NCI-H748 (cell line): ENCODE data around the gene TOX2.

Experiments
- DNase-seq: peaks from one replicate; lab custom pipeline; 2025; ENCODE audit not compliant: unreplicated experiment; lab: John Stamatoyannopoulos, UW

Gene TOX2

GRCh38 chr20:43974695-43975094 lies 60.0 kb downstream of the TOX2 start:
- DNase-seq: no peak

- no peak for DNase-seq
These were observed 60.6 kb downstream of the TOX2 start for GRCh38 chr20:43975096-43975768.

GRCh38 chr20:43976547-43976946 lies 61.9 kb downstream of the TOX2 start:
- DNase-seq: no peak

GRCh38 chr20:43977252-43977651 lies 62.6 kb downstream of the TOX2 start:
- no peak for DNase-seq

GRCh38 chr20:43977962-43978361 lies 63.3 kb downstream of the TOX2 start:
- no peak for DNase-seq

GRCh38 chr20:43979576-43980105 lies 65.0 kb downstream of the TOX2 start:
- no peak for DNase-seq

GRCh38 chr20:43981540-43981939 lies 66.9 kb downstream of the TOX2 start:
- DNase-seq: no peak

- DNase-seq: no peak
These were observed 67.4 kb downstream of the TOX2 start for GRCh38 chr20:43982016-43982415.

- no peak for DNase-seq
These were observed 68.2 kb downstream of the TOX2 start for GRCh38 chr20:43982886-43983285.

GRCh38 chr20:43983359-43983758 lies 68.7 kb downstream of the TOX2 start:
- peak; percentile 7 for DNase-seq

GRCh38 chr20:43983904-43984361 lies 69.3 kb downstream of the TOX2 start:
- DNase-seq: peak; percentile 37

GRCh38 chr20:43984587-43984986 lies 69.9 kb downstream of the TOX2 start:
- no peak for DNase-seq

- DNase-seq: no peak
These were observed 70.5 kb downstream of the TOX2 start for GRCh38 chr20:43985121-43985520.

GRCh38 chr20:43985608-43986316 lies 71.1 kb downstream of the TOX2 start:
- no peak for DNase-seq

GRCh38 chr20:43987018-43987417 lies 72.4 kb downstream of the TOX2 start:
- DNase-seq: no peak

GRCh38 chr20:43987531-43987930 lies 72.9 kb downstream of the TOX2 start:
- peak; percentile 44 for DNase-seq

- no peak for DNase-seq
These were observed 73.8 kb downstream of the TOX2 start for GRCh38 chr20:43988451-43988850.

- no peak for DNase-seq
These were observed 74.2 kb downstream of the TOX2 start for GRCh38 chr20:43988867-43989266.

- no peak for DNase-seq
These were observed 76.6 kb downstream of the TOX2 start for GRCh38 chr20:43991261-43991660.

GRCh38 chr20:43991982-43992381 lies 77.3 kb downstream of the TOX2 start:
- DNase-seq: no peak

GRCh38 chr20:43992885-43993284 lies 78.2 kb downstream of the TOX2 start:
- no peak for DNase-seq

- DNase-seq: no peak
These were observed 78.9 kb downstream of the TOX2 start for GRCh38 chr20:43993560-43993959.
